Activated CD4-positive, alpha-beta T cell treated with anti-CD3 and anti-CD28 coated beads, Interleukin-2, amount 10 ng/mL, durations not matched to agents 7 days and 5 days (primary cell): ENCODE measurements around the gene CABP1. TPM values are rescaled to one million over a fixed set of nuclear protein-coding genes. Genes with fewer than 3 reads are reported as not detected.
A peak's percentile ranks its signal among the peaks of the same experiment; 100 is the strongest.

Experiments
- CTCF ChIA-PET: fragments of 350-600 bp; sonication (Branson Sonifier 250); formaldehyde crosslinking; loops from one replicate; lab custom pipeline; 2021; ENCODE audit warnings: antibody characterized with exemption; lab: Charles Lee
- POLR2A ChIA-PET: fragments of 350-600 bp; sonication (Branson Sonifier 250); formaldehyde crosslinking; loops from one replicate; lab custom pipeline; 2021; ENCODE audit warnings: antibody characterized with exemption; lab: Charles Lee
- DNase-seq: peaks from one replicate; pipeline ENCODE4 v3.0.0-alpha.2; 2020
- H3K27ac Mint-ChIP-seq: one replicate; pipeline ENCODE4 v1.8.0; 2021; ENCODE audit warnings: mild to moderate bottlenecking, moderate library complexity, mixed read lengths
- H3K27me3 Mint-ChIP-seq: one replicate; pipeline ENCODE4 v1.8.0; 2021; ENCODE audit warnings: mixed read lengths
- H3K36me3 Mint-ChIP-seq: one replicate; pipeline ENCODE4 v1.8.0; 2021; ENCODE audit warnings: low read depth, mixed read lengths
- H3K4me1 Mint-ChIP-seq: one replicate; pipeline ENCODE4 v1.8.0; 2021; ENCODE audit warnings: mixed read lengths
- H3K4me3 Mint-ChIP-seq: one replicate; pipeline ENCODE4 v1.8.0; 2021; ENCODE audit warnings: mild to moderate bottlenecking, moderate library complexity, mixed read lengths
- H3K9me3 Mint-ChIP-seq: one replicate; pipeline ENCODE4 v1.8.0; 2021; ENCODE audit warnings: mixed read lengths
- total RNA-seq, 2 experiments: library from RNA; stranded (reverse); gene quantifications; one replicate each; pipeline ENCODE4 v1.2.3, GENCODE V29; 2021

The CABP1 gene
- total RNA-seq, 2 experiments from 2014 or later, result 0.10 to 0.29 TPM

GRCh38 chr12:120642826-120643225 lies 2.4 kb downstream of the CABP1 start:
- CTCF ChIA-PET, result interaction anchor here (0.6 kb wide), 1 partner anchor 360 kb away, joined by 5 read pairs; no protein-coding TSS in a partner anchor
- H3K27ac Mint-ChIP-seq, result no peak overlapping the region
- no peak overlapping the region for H3K4me3 Mint-ChIP-seq
- POLR2A ChIA-PET, result no interaction called here
- no peak for DNase-seq
- no peaks in the 10 kb centered on the region for H3K36me3 Mint-ChIP-seq
- peaks cover 61% of the 10 kb centered on the region for H3K27me3 Mint-ChIP-seq
- H3K4me1 Mint-ChIP-seq, result peaks cover 13% of the 10 kb centered on the region
- no peaks in the 10 kb centered on the region for H3K9me3 Mint-ChIP-seq

GRCh38 chr12:120643574-120643973 lies 3.1 kb downstream of the CABP1 start:
- POLR2A ChIA-PET, result no interaction called here
- CTCF ChIA-PET, result interaction anchor here (0.6 to 1.9 kb wide), 2 partner anchors 328 to 359 kb away, joined by 4 to 5 read pairs; no protein-coding TSS in a partner anchor
- DNase-seq, result no peak
- H3K36me3 Mint-ChIP-seq, result no peaks in the 10 kb centered on the region
- H3K9me3 Mint-ChIP-seq, result no peaks in the 10 kb centered on the region
- H3K27ac Mint-ChIP-seq, result no peak overlapping the region
- H3K27me3 Mint-ChIP-seq, result peaks cover 64% of the 10 kb centered on the region
- H3K4me1 Mint-ChIP-seq, result peaks cover 17% of the 10 kb centered on the region
- H3K4me3 Mint-ChIP-seq, result no peak overlapping the region

GRCh38 chr12:120646044-120646443 lies 5.6 kb downstream of the CABP1 start:
- no peaks in the 10 kb centered on the region for H3K36me3 Mint-ChIP-seq
- ChIA-PET POLR2A (no interaction called here), CTCF (interaction anchor here (0.7 to 5.8 kb wide), 11 partner anchors 13 to 296 kb away, joined by 3 to 39 read pairs (median 5); partner anchors contain the start of gene POP5)
- peaks cover 75% of the 10 kb centered on the region for H3K27me3 Mint-ChIP-seq
- peaks cover 28% of the 10 kb centered on the region for H3K4me1 Mint-ChIP-seq
- H3K27ac Mint-ChIP-seq, result no peak overlapping the region
- no peak for DNase-seq
- H3K4me3 Mint-ChIP-seq, result no peak overlapping the region
- no peaks in the 10 kb centered on the region for H3K9me3 Mint-ChIP-seq

DNA sequence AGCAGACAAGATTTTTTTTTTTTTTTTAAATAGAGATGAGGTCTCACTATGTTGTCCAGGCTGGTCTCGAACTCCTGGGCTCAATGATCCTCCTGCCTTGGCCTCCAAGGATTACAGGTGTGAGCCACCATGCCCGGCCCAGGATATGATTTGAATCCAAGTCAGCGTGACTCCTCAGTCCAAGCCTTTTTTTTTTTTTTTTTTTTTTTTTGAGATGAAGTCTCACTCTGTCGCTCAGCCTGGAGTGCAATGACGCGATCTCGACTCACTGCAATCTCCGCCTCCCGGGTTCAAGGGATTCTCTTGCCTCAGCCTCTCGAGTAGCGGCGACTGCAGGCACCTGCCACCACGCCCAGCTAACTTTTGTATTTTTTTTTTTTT lies 6.9 kb downstream of the CABP1 start:
- CTCF ChIA-PET, result interaction anchor here (0.7 to 5.8 kb wide), 18 partner anchors 9 to 325 kb away, joined by 3 to 39 read pairs (median 4); partner anchors contain the start of genes POP5 and UNC119B
- Mint-ChIP-seq H3K36me3 (no peaks in the 10 kb centered on the region), H3K4me3 (no peak overlapping the region), H3K27ac (no peak overlapping the region), H3K27me3 (peaks cover 74% of the 10 kb centered on the region), H3K4me1 (peaks cover 21% of the 10 kb centered on the region), H3K9me3 (no peaks in the 10 kb centered on the region)
- POLR2A ChIA-PET, result no interaction called here
- DNase-seq, result no peak

- H3K27me3 Mint-ChIP-seq, result peaks cover 60% of the 10 kb centered on the region
- no peak for DNase-seq
These were observed 9.2 kb downstream of the CABP1 start for GRCh38 chr12:120649442-120650232.

GRCh38 chr12:120650233-120650690 lies 9.8 kb downstream of the CABP1 start:
- Mint-ChIP-seq H3K4me1 (peaks cover 18% of the 10 kb centered on the region), H3K27ac (no peak overlapping the region), H3K4me3 (no peak overlapping the region), H3K9me3 (no peaks in the 10 kb centered on the region), H3K36me3 (no peaks in the 10 kb centered on the region), H3K27me3 (peaks cover 53% of the 10 kb centered on the region)
- DNase-seq, result no peak
- CTCF ChIA-PET, result interaction anchor here (0.6 to 5.8 kb wide), 15 partner anchors 9 to 1418 kb away, joined by 3 to 39 read pairs (median 4); partner anchors contain the start of genes CABP1, MLEC and POP5
- POLR2A ChIA-PET, result no interaction called here

More at GRCh38 chr12:120649442-120650232, 9.2 kb downstream of the CABP1 start:
- POLR2A ChIA-PET, result no interaction called here
- Mint-ChIP-seq H3K4me1 (peaks cover 18% of the 10 kb centered on the region), H3K36me3 (no peaks in the 10 kb centered on the region), H3K4me3 (peak overlapping the region; percentile 28), H3K9me3 (no peaks in the 10 kb centered on the region), H3K27ac (no peak overlapping the region)
- CTCF ChIA-PET, result interaction anchor here (0.6 to 5.8 kb wide), 30 partner anchors 9 to 1419 kb away, joined by 3 to 39 read pairs (median 4); partner anchors contain the start of genes ACADS, CABP1, MLEC and POP5

DNA sequence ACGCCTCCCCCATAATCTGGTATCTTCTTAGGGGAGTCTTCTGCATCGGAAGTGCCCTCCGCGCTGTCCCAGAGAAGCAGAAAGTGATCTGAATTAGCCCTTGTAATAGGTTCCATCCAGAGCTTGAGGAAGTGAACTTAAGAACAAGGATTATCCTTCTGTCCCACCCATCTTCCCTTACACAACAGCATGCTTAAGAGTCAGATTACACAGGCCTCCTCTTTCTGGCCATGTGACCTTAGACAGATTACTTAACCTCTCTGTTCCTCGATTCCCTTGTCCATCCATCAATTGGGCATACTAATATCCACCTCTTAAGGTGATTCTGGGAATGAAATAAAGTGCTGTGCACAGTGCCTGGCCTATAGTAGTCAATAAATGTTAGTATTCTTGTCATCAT lies 11.4 kb downstream of the CABP1 start:
- no peak overlapping the region for H3K4me3 Mint-ChIP-seq
- DNase-seq, result no peak
- CTCF ChIA-PET, result interaction anchor here (0.7 kb wide), 1 partner anchor 320 kb away, joined by 3 read pairs; no protein-coding TSS in a partner anchor
- H3K36me3 Mint-ChIP-seq, result no peaks in the 10 kb centered on the region
- no peak overlapping the region for H3K27ac Mint-ChIP-seq
- peaks cover 18% of the 10 kb centered on the region for H3K4me1 Mint-ChIP-seq
- H3K27me3 Mint-ChIP-seq, result peaks cover 47% of the 10 kb centered on the region
- H3K9me3 Mint-ChIP-seq, result no peaks in the 10 kb centered on the region
- POLR2A ChIA-PET, result no interaction called here

DNA sequence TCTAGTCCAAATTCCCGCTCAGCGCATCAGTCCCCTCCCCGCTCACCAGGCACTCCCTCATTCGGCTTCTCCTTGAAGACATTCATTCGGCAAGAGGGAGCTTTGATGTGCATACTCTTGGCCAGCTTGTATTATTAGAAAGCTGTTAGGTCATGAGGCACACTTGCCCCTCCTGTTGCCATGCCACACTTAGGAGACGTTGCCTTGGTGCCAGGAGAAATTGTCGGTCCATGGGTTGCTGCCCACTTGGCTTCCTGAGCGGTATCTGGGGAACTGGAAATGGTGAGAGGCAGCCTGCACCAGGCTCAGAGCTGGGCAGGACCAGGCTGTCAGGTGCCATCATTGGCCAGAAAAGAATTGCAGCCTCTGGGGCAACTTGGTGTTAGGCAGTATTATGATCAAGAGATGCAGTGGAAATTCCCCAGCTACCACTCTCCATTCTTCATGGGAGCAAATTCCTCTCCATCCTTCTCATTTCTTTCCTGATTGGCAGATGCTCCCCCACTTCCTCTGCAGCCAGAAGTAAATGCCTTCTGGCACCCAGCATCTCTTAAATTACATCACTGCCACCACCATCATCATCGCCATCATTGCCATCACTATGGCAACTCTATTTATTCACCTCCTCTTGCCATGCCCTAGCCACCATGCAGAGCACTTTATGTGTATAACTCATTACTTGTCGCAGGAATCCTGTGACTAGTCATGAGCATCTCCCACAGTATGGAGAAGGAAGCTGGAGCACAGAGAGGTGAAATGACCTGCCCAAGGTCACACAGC lies 12.4 kb downstream of the CABP1 start:
- Mint-ChIP-seq H3K4me3 (no peak overlapping the region), H3K27ac (no peak overlapping the region), H3K4me1 (peaks cover 16% of the 10 kb centered on the region), H3K36me3 (no peaks in the 10 kb centered on the region), H3K9me3 (no peaks in the 10 kb centered on the region), H3K27me3 (peaks cover 45% of the 10 kb centered on the region)
- POLR2A ChIA-PET, result no interaction called here
- CTCF ChIA-PET, result interaction anchor here (0.7 to 1.4 kb wide), 4 partner anchors 12 to 70 kb away, joined by 3 read pairs; partner anchors contain the start of gene CABP1
- no peak for DNase-seq

GRCh38 chr12:120653611-120654010 lies 13.2 kb downstream of the CABP1 start:
- POLR2A ChIA-PET, result no interaction called here
- peaks cover 40% of the 10 kb centered on the region for H3K27me3 Mint-ChIP-seq
- no peaks in the 10 kb centered on the region for H3K9me3 Mint-ChIP-seq
- H3K4me3 Mint-ChIP-seq, result no peak overlapping the region
- CTCF ChIA-PET, result interaction anchor here (1.3 to 1.4 kb wide), 2 partner anchors 44 to 71 kb away, joined by 3 read pairs; no protein-coding TSS in a partner anchor
- no peaks in the 10 kb centered on the region for H3K36me3 Mint-ChIP-seq
- no peak for DNase-seq
- H3K4me1 Mint-ChIP-seq, result peaks cover 12% of the 10 kb centered on the region
- H3K27ac Mint-ChIP-seq, result no peak overlapping the region

- Mint-ChIP-seq H3K9me3 (no peaks in the 10 kb centered on the region), H3K27ac (no peak overlapping the region), H3K4me3 (no peak overlapping the region), H3K4me1 (peaks cover 2% of the 10 kb centered on the region), H3K27me3 (peaks cover 30% of the 10 kb centered on the region), H3K36me3 (no peaks in the 10 kb centered on the region)
- ChIA-PET CTCF (interaction anchor here (0.6 to 1.0 kb wide), 2 partner anchors 27 to 124 kb away, joined by 3 to 5 read pairs; no protein-coding TSS in a partner anchor), POLR2A (interaction anchor here (0.6 kb wide), 1 partner anchor 133 kb away, joined by 6 read pairs; no protein-coding TSS in a partner anchor)
- DNase-seq, result no peak
These were observed 14.2 kb downstream of the CABP1 start for GRCh38 chr12:120654656-120655055.

DNA sequence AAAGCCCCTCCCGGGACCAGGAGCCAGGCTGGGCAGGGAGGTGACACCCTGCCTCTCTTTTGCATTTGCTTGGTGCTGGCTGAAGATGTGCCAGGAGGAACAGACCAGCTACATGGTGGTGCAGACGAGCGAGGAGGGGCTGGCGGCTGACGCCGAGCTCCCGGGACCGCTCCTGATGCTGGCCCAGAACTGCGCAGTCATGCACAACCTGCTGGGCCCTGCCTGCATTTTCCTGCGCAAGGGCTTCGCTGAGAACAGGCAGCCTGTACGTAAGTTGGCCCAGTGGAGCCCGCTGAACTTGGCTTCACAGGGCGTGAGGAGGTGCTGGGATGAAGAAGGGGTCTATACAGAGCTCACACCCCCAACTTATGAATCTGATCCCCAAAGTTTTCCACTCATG lies 15.6 kb downstream of the CABP1 start:
- H3K4me1 Mint-ChIP-seq, result no peaks in the 10 kb centered on the region
- no peak overlapping the region for H3K4me3 Mint-ChIP-seq
- POLR2A ChIA-PET, result no interaction called here
- H3K27ac Mint-ChIP-seq, result no peak overlapping the region
- no peak for DNase-seq
- H3K9me3 Mint-ChIP-seq, result no peaks in the 10 kb centered on the region
- H3K36me3 Mint-ChIP-seq, result no peaks in the 10 kb centered on the region
- H3K27me3 Mint-ChIP-seq, result peaks cover 17% of the 10 kb centered on the region
- CTCF ChIA-PET, result interaction anchor here (1.0 kb wide), 1 partner anchor 9 kb away, joined by 3 read pairs; no protein-coding TSS in a partner anchor
